Posterior vena cava (tissue), 2 donors: ENCODE results near the gene ESD. TPM values are rescaled to one million over a fixed set of nuclear protein-coding genes. Genes with fewer than 3 reads are reported as not detected.
"Not testable (repeated sequence)": the region's sequence is repeated elsewhere in the genome, so short reads cannot be mapped to it uniquely, and the experiment has no call there.

Experiments
- DNase-seq: peaks from one replicate; pipeline ENCODE4 v3.0.0-alpha.2; 2020; ENCODE audit warnings: low spot score
- intact Hi-C, 2 donors: fragments of 100-400 bp; cut with DNase I; formaldehyde crosslinking; loops; one replicate each; pipeline versions ENCODE4 v1.14.1 to v1.14.2; 2022 to 2023
- long read RNA-seq, 2 donors: library from polyadenylated mRNA; unstranded; transcript quantifications; one replicate each; pipeline ENCODE4 v2.0.0, GENCODE V29; 2020 to 2021
- total RNA-seq, 2 donors: library from RNA; stranded (reverse); fragmentation: NEBNext Ultra II Directional; extraction: Animal tissue kit (Norgen Biotek cat#: 25700); gene quantifications; one replicate each; pipeline ENCODE4 v1.2.1, GENCODE V29; 2021
- donor health status: DM: yes; HTN: yes; CAD: no.
- donor health status: DM: yes; HTN: yes; CAD: no.

ESD gene, protein sequence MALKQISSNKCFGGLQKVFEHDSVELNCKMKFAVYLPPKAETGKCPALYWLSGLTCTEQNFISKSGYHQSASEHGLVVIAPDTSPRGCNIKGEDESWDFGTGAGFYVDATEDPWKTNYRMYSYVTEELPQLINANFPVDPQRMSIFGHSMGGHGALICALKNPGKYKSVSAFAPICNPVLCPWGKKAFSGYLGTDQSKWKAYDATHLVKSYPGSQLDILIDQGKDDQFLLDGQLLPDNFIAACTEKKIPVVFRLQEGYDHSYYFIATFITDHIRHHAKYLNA
- 100 to 1,000 TPM; 130 to 141 TPM for total RNA-seq
- long read RNA-seq, donor 1, transcript ESD-202 (10 exons, 1,192 nt): major isoform, 20 of 28 reads
- long read RNA-seq, donor 1, partial matches to known transcripts: 4 of 28 reads
- long read RNA-seq, donor 1, other reads (novel, unspliced or antisense): 4 of 28 reads
- long read RNA-seq, donor 2, transcript ESD-202 (10 exons, 1,192 nt): major isoform, 231 of 257 reads
- long read RNA-seq, donor 2, partial matches to known transcripts: 15 of 257 reads
- long read RNA-seq, donor 2, other reads (novel, unspliced or antisense): 10 of 257 reads

DNA sequence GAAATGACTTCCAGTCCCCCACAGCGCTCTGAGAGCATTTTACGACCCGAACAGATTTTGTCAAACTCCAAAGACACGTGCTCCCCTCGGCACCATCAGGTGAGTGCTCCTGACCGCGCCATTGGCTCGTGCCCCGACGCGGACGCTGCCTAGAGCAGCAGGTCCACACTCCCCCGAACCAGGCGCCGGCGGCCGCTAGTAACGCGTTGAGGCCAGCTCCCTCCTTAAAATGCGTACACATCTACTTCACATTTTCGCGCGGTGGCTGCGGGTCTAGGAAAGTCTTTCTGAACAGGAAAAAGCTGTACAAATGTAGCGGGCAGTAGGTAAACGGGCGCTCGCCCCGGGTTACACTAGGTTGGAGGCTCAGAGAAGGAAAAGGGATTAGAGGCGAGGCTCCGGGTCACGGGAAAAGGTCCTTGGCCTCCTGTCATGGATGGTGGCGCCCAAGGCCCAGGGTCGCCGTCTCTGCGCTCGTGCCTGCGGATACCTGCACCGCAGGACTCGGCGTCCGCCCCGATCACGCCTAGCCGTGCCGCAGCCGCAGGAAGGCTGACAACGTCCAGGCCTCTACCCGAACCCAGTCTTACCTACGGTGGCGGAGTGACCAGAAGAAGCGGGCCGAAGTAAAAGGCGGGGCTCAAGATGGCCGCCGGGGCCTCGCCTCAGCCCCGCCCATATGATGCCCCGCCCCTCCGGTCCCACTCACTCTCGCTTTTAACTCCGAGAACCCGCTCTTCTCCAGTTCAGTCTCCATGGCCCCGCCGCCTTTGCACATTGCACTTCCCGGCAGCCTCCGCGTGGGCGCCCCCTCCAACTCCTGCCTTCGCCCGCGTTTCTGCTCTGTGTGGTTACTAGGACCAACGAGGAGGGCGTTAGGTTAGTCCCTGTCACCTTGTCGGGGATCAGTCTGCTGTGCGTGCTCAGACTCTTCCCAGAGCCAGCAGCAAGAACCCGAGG lies at the start of gene ESD:
TSS of gene ESD (minus strand) at position 647 of the 960 bp plus-strand sequence. CDS start 5,748 bp downstream, outside the sequence.
- peak; percentile 97 for DNase-seq
- intact Hi-C loops: no loop called here

DNA sequence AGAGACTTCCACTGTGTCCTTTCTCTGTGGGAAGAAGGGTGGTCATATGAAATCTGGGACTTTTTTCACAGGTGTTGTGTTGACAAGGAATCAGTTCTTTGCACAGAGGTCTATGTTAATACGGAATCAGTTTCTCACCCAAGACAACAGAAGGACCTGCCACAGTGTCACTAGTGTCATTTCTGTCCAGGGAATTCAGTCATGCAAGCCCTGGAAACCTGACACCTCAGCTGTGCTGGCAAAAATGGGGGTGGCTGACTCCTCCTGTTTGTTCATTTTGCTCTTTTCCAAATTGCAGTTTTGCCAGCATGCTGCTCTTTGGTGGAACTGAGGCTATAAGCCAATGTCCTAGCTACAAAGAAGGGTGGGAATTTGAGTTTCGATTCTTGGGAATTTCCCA lies 49.8 kb upstream of the ESD start:
- intact Hi-C loops: loop anchor here in 1 of 2 donors (5.0 kb wide), 1 partner anchor 904 kb away; no protein-coding TSS in a partner anchor
- no peak for DNase-seq

DNA sequence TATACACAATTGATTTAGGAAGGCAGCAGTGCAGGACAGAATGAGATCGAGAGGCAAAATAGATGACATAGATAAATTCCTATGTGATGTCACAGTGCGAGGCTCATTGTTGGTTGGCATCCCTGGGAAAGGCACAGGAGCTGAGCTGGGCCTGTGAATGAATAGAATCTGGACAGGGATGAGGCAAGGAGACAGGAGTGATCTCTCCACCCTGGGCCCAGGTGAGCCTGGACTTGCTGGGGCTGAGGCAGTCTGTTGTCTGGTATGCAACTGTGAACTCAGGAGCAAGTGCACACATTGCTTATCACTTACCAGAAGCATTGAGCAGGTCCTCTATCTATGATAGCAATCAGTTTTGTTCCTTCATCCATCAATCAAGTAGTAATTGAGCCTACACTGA lies 48.2 kb upstream of the ESD start:
- intact Hi-C loops: loop anchor here in 1 of 2 donors (5.0 kb wide), 1 partner anchor 903 kb away; no protein-coding TSS in a partner anchor

DNA sequence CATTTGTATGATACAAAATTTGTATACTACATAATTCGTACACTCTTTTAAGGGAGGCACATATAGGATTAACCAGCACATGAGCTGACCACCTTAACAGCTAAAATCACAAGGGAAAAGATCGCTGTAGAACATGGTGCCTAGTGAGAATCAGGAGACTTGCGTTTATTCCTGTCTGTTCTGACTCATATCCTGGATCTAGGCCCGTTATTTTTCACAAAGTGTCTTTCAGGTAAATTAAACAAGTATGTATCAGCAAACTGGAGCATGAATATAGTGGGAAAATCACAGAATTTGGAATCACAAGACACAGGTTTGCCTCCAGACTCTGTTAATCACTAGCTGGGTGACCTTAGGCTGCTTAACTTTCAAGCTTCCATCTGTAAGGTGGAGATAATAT lies 47.5 kb upstream of the ESD start:
- no peak for DNase-seq
- intact Hi-C loops: no loop called here

More for the DNA sequence above, 48.2 kb upstream of the ESD start:
- no peak for DNase-seq

DNA sequence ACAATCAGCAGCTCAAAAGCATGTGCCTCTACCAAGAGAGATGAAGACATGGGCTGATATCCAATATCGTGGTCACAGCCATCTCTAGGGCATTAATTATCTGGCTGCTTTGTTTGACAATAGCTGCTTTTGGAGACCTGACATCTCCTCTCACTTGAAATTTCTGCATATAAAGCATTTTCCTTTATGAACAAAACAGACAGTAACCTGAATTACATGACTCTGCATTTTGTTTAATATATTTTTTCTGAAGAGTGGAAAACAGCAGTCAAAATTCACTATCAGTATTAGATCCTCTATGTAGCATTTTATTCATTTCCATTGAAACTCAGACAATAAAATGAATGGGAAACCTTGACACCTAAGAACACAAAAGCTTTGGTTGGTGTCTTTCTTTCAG lies 42.4 kb upstream of the ESD start:
- intact Hi-C loops: loop anchor here in 1 of 2 donors (10.0 kb wide), 1 partner anchor 935 kb away; no protein-coding TSS in a partner anchor
- no peak for DNase-seq

DNA sequence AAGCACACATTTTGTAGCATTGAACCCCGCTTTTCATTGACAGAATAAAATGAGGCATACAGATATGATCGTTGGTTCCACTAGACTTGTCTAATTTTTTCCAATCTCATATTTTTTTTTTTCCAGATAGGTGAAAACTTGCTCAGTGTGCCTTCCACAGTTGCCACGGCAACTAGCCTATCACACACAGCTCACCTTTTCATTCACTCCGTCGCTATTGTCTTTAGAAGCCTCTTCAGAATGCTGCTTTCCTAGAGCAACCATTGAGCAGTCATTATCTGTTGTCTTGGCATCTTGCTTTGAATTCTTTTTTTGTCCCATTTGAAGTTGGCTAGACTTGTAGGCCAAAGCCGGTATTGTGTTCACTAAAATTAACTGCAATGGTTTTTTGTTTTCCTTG lies 37.7 kb upstream of the ESD start:
- no peak for DNase-seq
- intact Hi-C loops: loop anchor here in 1 of 2 donors (10.0 kb wide), 1 partner anchor 940 kb away; no protein-coding TSS in a partner anchor

DNA sequence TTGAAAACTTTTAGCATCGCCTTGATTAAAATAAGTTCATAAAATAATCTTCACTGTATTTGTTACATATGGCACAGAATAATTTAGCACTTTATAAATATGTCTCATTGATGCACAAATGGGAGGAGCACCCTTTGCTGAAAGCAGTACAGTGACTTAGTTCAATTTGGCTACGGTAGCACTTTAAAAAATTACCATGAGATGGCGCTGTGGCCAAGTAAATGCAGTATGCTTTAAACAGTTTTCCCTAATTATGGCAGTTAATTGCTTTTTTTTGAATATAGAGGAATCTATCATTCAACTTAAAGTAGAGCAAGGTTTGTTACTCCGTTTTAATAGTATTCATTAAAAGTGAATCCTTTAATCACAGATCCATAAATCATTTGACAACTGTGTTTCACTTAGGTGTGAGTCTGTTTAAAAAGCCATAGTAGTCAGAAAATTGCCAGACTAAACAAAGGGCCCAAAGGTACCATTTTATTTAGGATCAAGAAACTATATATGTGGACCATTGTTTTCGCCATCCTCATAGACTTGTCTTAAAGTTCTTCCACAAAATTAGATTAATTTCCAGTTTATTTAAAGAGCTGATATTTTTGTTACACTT lies 34.7 kb upstream of the ESD start:
- no peak for DNase-seq
- intact Hi-C loops: loop anchor here in 1 of 2 donors (10.0 kb wide), 1 partner anchor 943 kb away; no protein-coding TSS in a partner anchor

DNA sequence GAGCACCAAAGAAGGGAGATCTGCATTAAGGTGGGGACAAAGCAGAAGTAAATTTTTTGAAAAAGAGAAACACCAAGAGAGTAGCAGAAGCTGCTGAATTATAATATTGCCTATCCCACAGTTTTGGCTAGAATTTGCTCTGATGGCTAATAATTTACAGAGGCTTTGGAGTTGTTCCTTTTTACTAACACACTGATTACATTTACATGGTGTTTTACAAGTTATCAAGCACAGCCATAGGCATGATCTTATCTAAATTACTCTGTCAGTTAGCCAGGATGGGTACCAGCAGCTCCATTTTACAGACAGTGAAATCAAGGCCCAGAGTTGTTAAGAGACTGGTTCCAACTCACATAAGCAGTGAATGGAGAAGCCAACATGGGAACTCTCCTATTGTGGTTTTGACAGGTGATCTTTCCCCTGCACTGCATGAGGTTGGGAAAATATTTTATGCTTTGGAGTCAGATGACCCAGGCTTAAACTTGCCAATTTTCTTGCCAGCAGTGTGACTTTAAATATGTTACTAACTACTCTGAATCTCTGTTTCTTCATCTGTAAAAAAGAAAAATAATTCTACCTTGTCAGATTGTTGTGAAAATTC lies 33.5 kb upstream of the ESD start:
- no peak for DNase-seq
- intact Hi-C loops: loop anchor here in 1 of 2 donors (10.0 kb wide), 1 partner anchor 944 kb away; no protein-coding TSS in a partner anchor

DNA sequence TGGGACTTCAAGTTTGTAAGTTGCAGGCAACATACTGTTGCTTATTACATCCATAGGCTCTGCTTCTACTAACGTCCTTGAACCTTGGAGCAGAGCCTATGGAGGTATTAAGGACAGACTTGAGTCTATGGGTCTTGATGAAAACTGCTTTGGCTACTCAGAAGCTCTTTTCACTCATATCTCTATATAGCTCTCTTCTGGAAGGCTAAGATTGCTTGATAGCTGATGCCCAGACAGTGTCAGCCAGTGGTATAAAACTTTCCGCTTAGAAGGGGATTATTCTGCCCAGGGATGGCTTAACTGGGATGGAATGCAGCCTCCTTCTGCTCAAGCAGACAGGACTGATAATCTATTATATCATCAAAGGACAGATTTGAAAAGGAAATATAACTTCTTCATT lies 25.6 kb upstream of the ESD start:
- intact Hi-C loops: no loop called here
- DNase-seq: no peak

DNA sequence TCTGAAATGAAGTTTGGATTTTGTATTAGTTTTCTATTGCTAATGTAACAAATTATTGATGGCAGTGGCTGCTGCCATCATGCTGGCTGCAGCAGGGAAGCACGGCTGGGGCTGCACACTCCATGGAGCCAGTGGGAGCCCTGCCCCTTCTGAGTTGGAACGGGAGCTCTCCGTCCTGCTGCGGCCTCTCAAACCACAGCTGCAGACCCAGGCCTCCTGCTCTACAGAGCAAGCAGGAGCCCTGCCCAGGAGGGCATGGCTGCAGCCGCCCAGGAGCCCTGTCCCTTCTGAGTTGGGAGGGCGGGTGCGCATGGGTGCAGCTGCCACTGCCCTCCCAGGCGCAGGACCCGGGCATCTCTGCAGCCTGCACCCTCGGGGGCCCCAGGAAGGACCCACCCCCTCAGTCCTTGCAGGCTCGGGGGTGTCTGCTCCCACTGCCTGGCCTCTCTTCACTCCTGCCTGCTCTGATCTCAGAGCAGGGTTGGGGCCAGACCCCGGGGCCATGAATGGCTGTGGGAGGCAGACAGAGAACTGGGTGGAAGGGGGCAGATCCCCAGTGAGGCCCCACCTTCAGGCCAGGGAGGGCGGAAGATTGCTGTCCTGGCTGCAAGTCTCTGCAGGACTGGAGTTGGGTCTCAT lies 21.0 kb upstream of the ESD start:
- intact Hi-C loops: no loop called here
- peak; percentile 73 for DNase-seq

DNA sequence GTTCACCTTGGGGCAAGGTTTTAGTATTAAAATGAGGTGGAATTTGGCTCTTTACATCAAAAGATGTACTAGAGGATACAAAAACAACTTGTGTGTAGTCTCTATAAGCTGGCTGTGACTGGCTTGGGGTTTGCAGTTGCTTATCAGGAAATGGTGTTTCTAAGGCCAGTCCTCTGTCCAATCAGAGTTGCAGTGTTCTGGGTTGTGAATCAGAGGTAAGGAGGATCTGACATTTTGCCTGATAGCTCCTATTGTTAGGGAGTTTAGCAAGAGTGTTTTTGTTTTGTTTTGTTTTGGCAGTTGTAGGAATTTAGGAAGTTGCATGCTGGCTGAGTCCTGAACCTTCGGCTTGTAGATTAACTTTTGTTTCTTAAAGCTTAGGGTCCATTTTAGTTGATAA lies 20.1 kb upstream of the ESD start:
- intact Hi-C loops: no loop called here

DNA sequence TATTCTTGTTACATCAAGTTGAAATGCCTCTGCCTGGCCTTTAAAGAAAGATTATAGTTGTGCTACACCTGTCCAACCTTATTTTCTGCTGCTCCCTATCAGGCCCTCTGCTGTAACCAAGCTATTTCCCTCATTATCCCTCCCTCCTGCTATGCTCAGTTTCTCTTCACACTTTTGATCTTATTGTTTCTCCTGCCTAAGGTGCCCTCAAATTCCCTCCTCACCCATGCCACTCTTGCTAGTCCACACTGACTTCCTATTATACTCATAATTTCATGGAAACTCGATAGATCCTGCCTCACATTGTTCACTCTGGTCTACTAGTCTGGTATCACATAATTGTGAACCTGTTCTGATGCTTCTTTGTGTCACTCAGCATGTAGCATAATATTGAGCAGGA lies 19.4 kb upstream of the ESD start:
- DNase-seq: no peak
- intact Hi-C loops: no loop called here

More for the DNA sequence above, 20.1 kb upstream of the ESD start:
- DNase-seq: no peak

DNA sequence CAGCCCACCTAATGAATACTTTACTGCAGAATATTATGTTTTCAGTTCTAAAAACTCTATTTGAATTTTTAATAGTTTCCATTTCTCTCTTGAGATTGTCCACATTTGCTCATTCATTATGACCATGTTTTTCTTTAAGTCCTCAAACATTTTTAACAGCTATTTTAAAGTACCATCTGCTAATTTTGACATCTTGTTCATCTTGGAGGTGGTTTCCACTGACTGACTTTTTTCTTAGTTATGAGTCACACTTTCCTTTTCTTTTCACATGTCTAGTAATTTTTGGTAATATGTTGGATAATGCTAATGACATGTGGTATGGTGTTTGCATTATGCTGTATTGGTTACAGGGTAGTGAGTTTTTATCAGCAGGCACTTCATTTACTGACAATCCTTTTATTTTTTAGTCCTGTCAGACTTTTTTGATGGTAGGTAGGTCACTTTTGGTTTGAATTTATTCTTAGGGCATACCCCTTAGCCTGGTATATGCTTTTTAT lies 15.4 kb upstream of the ESD start:
- DNase-seq: no peak
- intact Hi-C loops: no loop called here

DNA sequence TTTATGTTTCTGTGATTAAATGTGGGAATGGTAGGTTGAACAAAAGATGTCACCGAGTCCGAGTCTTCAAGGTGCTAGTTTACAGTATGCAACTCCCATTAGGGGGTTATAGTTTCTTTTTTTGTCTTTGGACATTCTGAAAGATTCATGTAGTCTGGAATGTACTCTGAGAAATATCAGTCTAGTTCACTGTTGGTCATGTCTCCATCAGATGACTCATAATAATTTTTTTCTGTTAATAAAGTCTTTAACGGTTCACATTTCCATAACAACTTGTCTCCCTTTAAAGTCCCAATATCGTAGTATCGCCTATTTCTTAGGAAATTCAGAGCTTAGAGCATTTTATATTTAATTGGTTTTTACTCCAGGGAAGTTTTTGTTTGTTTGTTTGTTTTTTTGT lies 13.5 kb upstream of the ESD start:
- DNase-seq: no peak
- intact Hi-C loops: no loop called here

DNA sequence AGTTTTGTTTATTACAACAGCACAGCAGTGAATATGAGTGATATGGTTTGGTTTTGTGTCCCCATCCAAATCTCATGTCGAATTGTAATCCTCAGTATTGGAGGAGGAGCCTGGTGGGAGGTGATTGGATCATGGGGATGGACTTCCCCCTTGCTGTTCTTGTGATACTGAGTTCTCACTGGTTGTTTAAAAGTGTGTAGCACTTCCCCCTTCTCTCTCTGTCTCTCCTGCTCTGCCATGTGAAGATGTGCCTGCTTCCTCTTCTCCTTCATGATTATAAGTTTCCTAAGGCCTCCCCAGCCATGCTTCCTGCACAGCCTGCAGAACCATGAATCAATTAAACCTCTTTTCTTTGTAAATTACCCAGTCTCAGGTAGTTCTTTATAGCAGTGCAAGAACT lies 8.0 kb upstream of the ESD start:
- intact Hi-C loops, DNase-seq: not testable (repeated sequence)

DNA sequence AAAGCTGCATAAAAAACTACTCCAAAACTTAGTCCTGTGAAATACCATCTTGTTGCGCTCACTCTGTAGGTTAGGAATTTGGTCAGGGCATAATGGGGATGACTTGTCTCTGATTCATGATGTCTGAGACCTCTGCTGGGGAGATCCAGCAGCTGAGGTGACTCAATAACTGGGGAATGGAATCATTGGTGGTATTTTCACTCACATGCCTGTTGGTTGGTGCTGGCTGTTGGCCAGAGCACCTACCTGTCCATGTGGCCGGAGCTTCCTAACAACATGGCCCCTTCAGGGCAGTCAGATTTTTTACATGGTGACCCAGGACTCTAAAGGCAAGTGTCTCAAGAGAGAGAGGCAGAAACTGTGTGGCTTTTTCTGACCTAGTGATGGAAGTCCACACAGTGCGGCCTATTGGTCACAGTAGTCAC lies 7.4 kb upstream of the ESD start:
- intact Hi-C loops: no loop called here
- DNase-seq: no peak

DNA sequence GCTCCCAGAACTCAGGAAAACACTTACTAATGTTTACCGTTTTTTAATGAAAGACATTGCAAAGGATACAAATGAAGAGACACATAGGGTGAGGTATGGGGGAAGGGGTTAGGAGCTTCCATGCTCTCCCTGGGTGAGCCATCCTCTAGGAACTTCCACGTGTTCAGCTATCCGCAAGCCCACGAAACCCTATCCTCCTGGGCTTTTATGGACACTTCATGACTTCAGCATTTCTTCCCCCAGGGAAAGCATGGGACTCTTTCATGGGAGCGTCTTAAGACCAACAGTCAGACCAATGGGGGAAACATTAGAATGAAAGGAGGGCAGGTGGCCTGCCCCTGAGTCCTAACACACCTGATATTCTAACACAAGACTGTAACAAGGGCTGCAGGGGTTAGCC lies 6.6 kb upstream of the ESD start:
- intact Hi-C loops: no loop called here
- DNase-seq: no peak

DNA sequence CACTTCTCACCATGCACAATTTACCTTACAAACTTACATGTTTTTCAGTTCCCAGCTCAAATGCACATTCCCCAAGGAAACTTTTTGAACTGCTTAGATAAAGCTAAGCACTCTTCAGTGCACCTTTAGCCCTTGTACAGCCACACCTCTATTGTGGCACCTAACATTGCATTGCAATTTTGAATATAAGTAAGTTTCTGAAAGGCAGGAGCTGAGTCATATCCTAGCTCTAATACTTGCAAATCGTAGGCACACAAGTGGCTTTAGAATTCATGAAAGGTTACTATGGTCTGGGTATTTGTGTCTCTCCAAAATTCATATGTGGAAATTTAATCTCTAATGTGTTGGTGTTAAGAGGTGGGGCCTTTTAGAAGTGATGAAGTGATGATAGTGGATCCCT lies 4.9 kb upstream of the ESD start:
- no peak for DNase-seq
- intact Hi-C loops: no loop called here
